Tibial artery (tissue), 4 donors: ENCODE results near the gene SPIRE2.
A peak's percentile ranks its signal among the peaks of the same experiment; 100 is the strongest.
"Not testable (repeated sequence)": the region's sequence is repeated elsewhere in the genome, so short reads cannot be mapped to it uniquely, and the experiment has no call there.

ENCODE experiments used
- DNase-seq, 2 donors: peaks; one replicate each; pipeline ENCODE4 v3.0.0-alpha.2; 2019
- H3K27ac ChIP-seq, 2 donors: fragments of 200-600 bp; sonication (generic) in 1 of 2; 1 replicate in 1 of 2; 2 replicates in 1 of 2; pipeline ENCODE4 v1.5.1; 2018 to 2019; ENCODE audit warnings: mild to moderate bottlenecking in 1 of 2
- H3K27me3 ChIP-seq, 2 donors: fragments of 200-600 bp; sonication (generic) in 1 of 2; one replicate each; pipeline versions ENCODE4 v1.5.1 to v1.6.0; 2016 to 2019
- H3K36me3 ChIP-seq, 3 donors: fragments of 200-600 bp; sonication (generic) in 2 of 3; one replicate each; pipeline ENCODE4 v1.5.1; 2016 to 2019; ENCODE audit warnings: mild to moderate bottlenecking in 2 of 3
- H3K4me1 ChIP-seq, 4 donors: fragments of 200-600 bp; sonication (generic) in 2 of 4; 1 replicate in 3 of 4; 2 replicates in 1 of 4; pipeline ENCODE4 v1.5.1; 2016 to 2019
- H3K4me3 ChIP-seq, 2 donors: fragments of 200-600 bp; sonication (generic) in 1 of 2; 1 replicate in 1 of 2; 2 replicates in 1 of 2; pipeline ENCODE4 v1.5.1; 2018 to 2019; ENCODE audit warnings: mild to moderate bottlenecking in 2 of 2
- H3K9me3 ChIP-seq, 3 donors: fragments of 200-600 bp; sonication (generic) in 1 of 3; one replicate each; pipeline ENCODE4 v1.5.1; 2016 to 2019
- intact Hi-C: fragments of 100-400 bp; cut with DNase I; formaldehyde crosslinking; loops from one replicate; pipeline ENCODE4 v1.15.0; 2023; ENCODE audit warnings: low total_unique reads
- TF ChIP-seq, protein P1 (sequence below), 2 experiments: fragments of 200-600 bp in 1 of 2; fragments of 450-650 bp in 1 of 2; IDR thresholded peaks; one replicate each; pipeline ENCODE4 v1.5.1; 2017 to 2019; ENCODE audit warnings: antibody characterized with exemption in 2 of 2, mild to moderate bottlenecking in 1 of 2, moderate library complexity in 1 of 2

The SPIRE2 gene

DNA sequence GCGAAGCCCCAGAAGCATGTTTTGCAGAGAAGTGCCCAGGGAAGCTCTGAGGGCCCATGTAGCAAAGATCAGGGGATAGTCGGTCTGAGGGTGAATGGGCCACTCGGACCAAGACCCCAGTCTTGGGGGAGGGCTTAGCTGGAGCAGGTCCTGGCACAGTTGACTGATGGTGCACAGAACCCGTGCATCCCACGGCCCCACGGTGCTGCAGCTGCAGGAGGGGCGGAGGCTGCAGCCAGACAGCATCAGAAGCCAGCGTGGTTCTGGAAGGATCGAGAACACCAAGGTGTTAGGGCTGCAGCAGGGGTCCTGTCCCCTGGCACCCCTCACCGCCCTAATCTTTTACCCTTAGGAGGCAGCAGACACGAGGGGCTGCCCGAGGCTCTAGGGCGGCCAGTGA lies 83.9 kb downstream of the SPIRE2 start:
- intact Hi-C loops, result no loop called here
- H3K36me3 ChIP-seq, result peaks cover 16 to 63% (median 46%) of the 10 kb centered on the region in 3 donors
- H3K27me3 ChIP-seq, result no peaks in the 10 kb centered on the region
- H3K9me3 ChIP-seq, result no peaks in the 10 kb centered on the region
- no peak overlapping the region for H3K4me3 ChIP-seq
- no peak for DNase-seq
- peaks cover 0 to 6% (median 0%) of the 10 kb centered on the region in 4 donors for H3K4me1 ChIP-seq
- H3K27ac ChIP-seq, result no peak overlapping the region
- TF ChIP-seq, protein P1, sequence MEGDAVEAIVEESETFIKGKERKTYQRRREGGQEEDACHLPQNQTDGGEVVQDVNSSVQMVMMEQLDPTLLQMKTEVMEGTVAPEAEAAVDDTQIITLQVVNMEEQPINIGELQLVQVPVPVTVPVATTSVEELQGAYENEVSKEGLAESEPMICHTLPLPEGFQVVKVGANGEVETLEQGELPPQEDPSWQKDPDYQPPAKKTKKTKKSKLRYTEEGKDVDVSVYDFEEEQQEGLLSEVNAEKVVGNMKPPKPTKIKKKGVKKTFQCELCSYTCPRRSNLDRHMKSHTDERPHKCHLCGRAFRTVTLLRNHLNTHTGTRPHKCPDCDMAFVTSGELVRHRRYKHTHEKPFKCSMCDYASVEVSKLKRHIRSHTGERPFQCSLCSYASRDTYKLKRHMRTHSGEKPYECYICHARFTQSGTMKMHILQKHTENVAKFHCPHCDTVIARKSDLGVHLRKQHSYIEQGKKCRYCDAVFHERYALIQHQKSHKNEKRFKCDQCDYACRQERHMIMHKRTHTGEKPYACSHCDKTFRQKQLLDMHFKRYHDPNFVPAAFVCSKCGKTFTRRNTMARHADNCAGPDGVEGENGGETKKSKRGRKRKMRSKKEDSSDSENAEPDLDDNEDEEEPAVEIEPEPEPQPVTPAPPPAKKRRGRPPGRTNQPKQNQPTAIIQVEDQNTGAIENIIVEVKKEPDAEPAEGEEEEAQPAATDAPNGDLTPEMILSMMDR (IDR thresholded peaks at IDR 0.05), result no peak

DNA sequence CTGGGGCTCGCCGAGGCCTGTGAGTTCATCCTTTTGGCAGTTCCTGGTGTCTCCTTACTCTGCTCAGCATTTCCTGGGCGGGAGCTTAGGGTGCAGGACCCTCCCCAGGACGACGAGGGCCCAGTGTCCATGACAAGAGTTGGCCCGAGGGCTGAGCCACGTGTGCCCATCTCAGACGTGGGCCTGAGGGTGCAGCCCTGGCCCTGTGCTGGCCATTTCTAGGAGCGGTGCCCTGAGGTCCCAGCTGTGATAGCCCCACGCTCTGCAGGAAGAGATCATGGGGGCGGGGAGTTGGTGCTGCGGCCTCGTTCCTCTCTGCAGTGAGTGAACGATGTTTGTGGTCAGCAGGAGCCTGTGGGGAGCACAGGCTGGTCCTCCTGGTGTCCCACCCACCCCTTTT lies 84.4 kb downstream of the SPIRE2 start:
- Histone ChIP-seq H3K27ac (no peak overlapping the region), H3K27me3 (no peaks in the 10 kb centered on the region), H3K36me3 (peaks cover 15 to 58% (median 41%) of the 10 kb centered on the region in 3 donors), H3K4me3 (no peak overlapping the region), H3K9me3 (no peaks in the 10 kb centered on the region), H3K4me1 (peaks cover 0 to 10% (median 3%) of the 10 kb centered on the region in 4 donors)
- intact Hi-C loops, result no loop called here
- no peak for DNase-seq
- TF ChIP-seq, protein P1 (IDR thresholded peaks at IDR 0.05), result no peak

DNA sequence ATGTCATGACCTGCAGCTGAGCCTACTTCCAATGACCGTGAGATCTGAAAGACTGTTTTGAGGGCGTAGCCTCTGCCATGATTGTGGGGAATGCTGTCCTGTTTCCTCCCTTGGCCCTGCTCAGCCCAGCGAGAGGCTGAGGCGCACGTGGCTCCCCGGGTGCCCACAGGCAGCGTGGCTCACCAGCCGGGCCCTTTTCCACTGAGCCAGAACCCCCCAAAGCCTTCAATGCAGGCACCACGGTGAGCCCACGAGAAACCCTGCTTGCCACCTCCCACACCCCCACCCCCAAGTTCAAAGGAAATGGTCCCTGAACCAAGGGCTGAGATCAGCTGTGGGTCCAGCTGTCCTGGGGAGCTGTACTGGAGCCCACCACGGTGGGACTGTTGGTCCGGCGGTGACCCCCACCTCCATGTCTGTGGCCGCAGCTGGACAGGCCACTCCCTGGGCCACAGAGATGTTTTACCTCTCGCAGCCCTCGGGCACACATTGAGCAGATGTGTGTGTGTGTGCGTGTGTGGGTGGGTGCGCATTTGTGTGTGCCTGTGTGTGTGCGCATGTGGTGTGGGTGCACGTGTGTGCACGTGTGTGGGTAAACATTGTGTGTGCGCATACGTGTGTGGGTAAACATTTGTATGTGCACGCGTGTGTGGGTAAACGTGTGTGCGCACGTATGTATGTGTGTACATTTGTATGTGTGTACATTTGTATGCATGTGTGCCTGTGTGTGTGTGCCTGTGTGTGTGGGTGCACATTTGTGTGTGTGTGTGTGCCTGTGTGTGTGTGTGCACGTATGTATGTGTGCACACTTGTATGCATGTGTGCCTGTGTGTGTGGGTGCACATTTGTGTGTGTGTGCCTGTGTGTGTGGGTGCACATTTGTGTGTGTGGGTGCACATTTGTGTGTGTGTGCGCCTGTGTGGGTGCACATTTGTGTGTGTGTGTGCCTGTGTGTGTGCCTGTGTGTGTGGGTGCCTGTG lies 85.4 kb downstream of the SPIRE2 start:
- intact Hi-C loops, result no loop called here
- no peak overlapping the region for H3K27ac ChIP-seq
- DNase-seq, result peak in 1 of 2 donors; percentile 62
- H3K4me1 ChIP-seq, result peaks cover 0 to 21% (median 13%) of the 10 kb centered on the region in 4 donors
- TF ChIP-seq, protein P1 (IDR thresholded peaks at IDR 0.05), result no peak
- H3K9me3 ChIP-seq, result no peaks in the 10 kb centered on the region
- no peak overlapping the region for H3K4me3 ChIP-seq
- H3K36me3 ChIP-seq, result peaks cover 10 to 47% (median 32%) of the 10 kb centered on the region in 3 donors
- H3K27me3 ChIP-seq, result peaks cover 0 to 7% of the 10 kb centered on the region in 2 donors

DNA sequence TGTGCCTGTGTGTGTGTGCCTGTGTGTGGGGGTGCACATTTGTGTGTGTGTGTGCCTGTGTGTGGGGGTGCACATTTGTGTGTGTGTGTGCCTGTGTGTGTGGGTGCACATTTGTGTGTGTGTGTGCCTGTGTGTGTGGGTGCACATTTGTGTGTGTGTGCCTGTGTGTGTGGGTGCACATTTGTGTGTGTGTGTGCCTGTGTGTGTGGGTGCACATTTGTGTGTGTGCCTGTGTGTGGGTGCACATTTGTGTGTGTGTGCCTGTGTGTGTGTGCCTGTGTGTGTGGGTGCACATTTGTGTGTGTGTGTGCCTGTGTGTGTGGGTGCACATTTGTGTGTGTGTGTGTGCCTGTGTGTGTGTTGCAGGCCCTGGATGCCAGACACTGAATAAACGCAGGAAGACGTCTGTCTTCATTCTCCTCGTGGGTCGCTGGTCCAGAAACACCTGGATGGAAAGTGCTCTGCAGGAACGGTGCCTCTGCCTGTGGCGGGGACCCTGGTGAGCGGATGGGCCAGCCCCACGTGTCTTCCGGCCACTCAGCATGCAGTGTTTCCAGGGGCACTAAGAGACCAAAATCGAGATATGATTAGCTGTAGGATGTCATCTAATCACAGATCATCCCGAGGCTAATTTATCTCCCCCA lies 86.5 kb downstream of the SPIRE2 start:
- H3K9me3 ChIP-seq, intact Hi-C loops, H3K4me3 ChIP-seq, DNase-seq, H3K27ac ChIP-seq: not testable (repeated sequence)
- Histone ChIP-seq H3K27me3 (peaks cover 0 to 18% of the 10 kb centered on the region in 2 donors), H3K4me1 (peaks cover 0 to 22% (median 17%) of the 10 kb centered on the region in 4 donors), H3K36me3 (peaks cover 10 to 38% (median 24%) of the 10 kb centered on the region in 3 donors)

DNA sequence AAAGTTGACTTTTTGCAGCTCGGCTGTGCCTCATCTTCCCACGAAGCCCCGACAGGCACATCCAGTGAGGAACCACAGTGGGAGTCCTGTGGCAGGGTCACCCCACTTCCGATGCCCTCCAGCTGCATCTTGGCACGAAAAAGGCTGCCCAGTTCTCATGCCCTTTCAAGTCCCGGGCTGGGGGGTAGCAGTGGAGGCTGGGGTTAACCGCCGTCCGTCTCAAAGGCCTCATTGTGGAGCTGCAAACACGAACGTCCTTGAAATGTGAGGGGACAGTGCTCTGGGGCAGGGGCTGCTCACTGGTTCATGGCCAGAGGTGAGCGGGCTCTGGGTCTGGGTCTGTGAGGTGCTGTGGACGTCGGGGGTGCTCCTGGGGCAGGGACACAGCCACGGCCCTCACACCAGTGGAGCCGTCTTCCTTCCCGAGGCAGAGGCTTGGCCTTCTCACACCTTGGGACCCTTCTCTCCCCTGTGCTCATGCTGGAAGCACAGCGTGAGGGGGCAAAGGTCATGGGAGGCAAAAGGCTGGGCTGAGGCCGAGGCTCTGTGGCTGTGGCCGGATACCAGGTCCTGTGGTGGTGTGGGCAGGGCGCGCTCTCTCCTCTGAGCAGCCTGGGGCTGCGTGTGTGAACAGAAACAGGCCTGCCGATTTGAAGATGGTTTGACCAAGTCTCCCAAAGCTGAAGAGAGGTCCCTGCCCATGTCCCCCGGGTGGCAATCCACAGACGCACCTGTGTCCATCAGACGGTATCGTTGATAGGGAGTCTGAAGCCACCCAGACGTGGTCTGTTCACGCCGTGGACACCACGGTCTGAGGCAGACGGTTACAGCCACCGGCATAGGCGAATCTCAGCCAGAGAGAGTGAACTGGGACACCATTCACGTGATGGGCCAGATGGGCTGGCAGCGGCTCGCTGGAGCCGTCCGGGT lies 87.3 kb downstream of the SPIRE2 start:
- no peaks in the 10 kb centered on the region for H3K9me3 ChIP-seq
- intact Hi-C loops, result no loop called here
- H3K4me1 ChIP-seq, result peaks cover 0 to 21% (median 16%) of the 10 kb centered on the region in 4 donors
- peaks cover 0 to 22% of the 10 kb centered on the region in 2 donors for H3K27me3 ChIP-seq
- H3K27ac ChIP-seq, result no peak overlapping the region
- TF ChIP-seq, protein P1 (IDR thresholded peaks at IDR 0.05), result no peak
- H3K36me3 ChIP-seq, result peaks cover 9 to 30% (median 18%) of the 10 kb centered on the region in 3 donors
- no peak for DNase-seq
- no peak overlapping the region for H3K4me3 ChIP-seq
